ENCODE data around the gene SPRY4. TPM values are rescaled to one million over a fixed set of nuclear protein-coding genes. Genes with fewer than 3 reads are reported as not detected.

The SPRY4 gene
- total and polyA plus RNA-seq, 2 of the 13 experiments (the other 11 are each of a cell fraction or from before 2014, with no cell fraction given): 8.9 to 17.8 TPM

GRCh38 chr5:142320430-142320738 is 4.4 kb downstream of the SPRY4 start (continued):
- no peak for TF ChIP-seq CHCHD3 (CRISPR knock-in tag; IDR thresholded peaks at IDR 0.05)
- TF ChIP-seq LCORL (IDR thresholded peaks at IDR 0.05): no peak
- TF ChIP-seq LCORL (CRISPR knock-in tag; IDR thresholded peaks at IDR 0.05): 0 out of 2 replicates have a peak, but pooled peaks have one; percentile 46
- TF ChIP-seq ZNF704 (CRISPR knock-in tag; IDR thresholded peaks at IDR 0.05; ENCODE audit: borderline replicate concordance): no peak
- TF ChIP-seq ZNF383 (CRISPR knock-in tag; IDR thresholded peaks at IDR 0.05; ENCODE audit: borderline replicate concordance): no peak
- peak; percentile 53 for TF ChIP-seq NFYB (CRISPR knock-in tag; IDR thresholded peaks at IDR 0.05)
- TF ChIP-seq ZNF331 (CRISPR knock-in tag; IDR thresholded peaks at IDR 0.05): 0 out of 2 replicates have a peak, but pooled peaks have one; percentile 3

- peak overlapping the region; percentile 62 to 99 (median 98); a peak in 5 of 6 replicates for H3K4me3 ChIP-seq (replicated peaks in 1 of 3; ENCODE audit: insufficient read depth in 1 of 3, low read depth in 2 of 3, low read length in 3 of 3)
- no peak overlapping the region for H2AFZ ChIP-seq (ENCODE audit: low read length)
- H3K27ac ChIP-seq (ENCODE audit: extremely low read length, insufficient read depth, low read length): peak overlapping the region; percentile 54
- no peak for TF ChIP-seq SIN3B (IDR thresholded peaks at IDR 0.05; ENCODE audit: low read length)
- peak; percentile 87 for TF ChIP-seq ZNF652 (CRISPR knock-in tag; IDR thresholded peaks at IDR 0.05; ENCODE audit: borderline replicate concordance, low read depth)
- 0 out of 2 replicates have a peak, but pooled peaks have one; percentile 8 for TF ChIP-seq BRF2 (CRISPR knock-in tag; IDR thresholded peaks at IDR 0.05)
- 0 out of 2 replicates have a peak, but pooled peaks have one; percentile 5 for TF ChIP-seq ZNF331 (CRISPR knock-in tag; IDR thresholded peaks at IDR 0.05)
- no peak for TF ChIP-seq PTBP1 (IDR thresholded peaks at IDR 0.05; ENCODE audit: low read depth, low read length, poor library complexity, severe bottlenecking)
- TF ChIP-seq, protein P1, sequence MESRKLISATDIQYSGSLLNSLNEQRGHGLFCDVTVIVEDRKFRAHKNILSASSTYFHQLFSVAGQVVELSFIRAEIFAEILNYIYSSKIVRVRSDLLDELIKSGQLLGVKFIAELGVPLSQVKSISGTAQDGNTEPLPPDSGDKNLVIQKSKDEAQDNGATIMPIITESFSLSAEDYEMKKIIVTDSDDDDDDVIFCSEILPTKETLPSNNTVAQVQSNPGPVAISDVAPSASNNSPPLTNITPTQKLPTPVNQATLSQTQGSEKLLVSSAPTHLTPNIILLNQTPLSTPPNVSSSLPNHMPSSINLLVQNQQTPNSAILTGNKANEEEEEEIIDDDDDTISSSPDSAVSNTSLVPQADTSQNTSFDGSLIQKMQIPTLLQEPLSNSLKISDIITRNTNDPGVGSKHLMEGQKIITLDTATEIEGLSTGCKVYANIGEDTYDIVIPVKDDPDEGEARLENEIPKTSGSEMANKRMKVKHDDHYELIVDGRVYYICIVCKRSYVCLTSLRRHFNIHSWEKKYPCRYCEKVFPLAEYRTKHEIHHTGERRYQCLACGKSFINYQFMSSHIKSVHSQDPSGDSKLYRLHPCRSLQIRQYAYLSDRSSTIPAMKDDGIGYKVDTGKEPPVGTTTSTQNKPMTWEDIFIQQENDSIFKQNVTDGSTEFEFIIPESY (CRISPR knock-in tag; IDR thresholded peaks at IDR 0.05): peak; percentile 46; the same call in 1 of the 2 replicates
- TF ChIP-seq HNF4A (CRISPR knock-in tag; IDR thresholded peaks at IDR 0.05): 0 out of 2 replicates have a peak, but pooled peaks have one; percentile 14
- peak; percentile 32; the same call in 1 of the 2 replicates for TF ChIP-seq RBFOX2 (IDR thresholded peaks at IDR 0.05; ENCODE audit: low read depth, low read length)
- BruUV-seq (replicated peaks): no TSS peak
- peaks cover 89% of the 10 kb centered on the region for H4K20me1 ChIP-seq (ENCODE audit: insufficient read depth, low read length)
- H3K4me2 ChIP-seq (ENCODE audit: low read depth, low read length): peak overlapping the region; percentile 83
- peaks cover 75% of the 10 kb centered on the region for H3K4me1 ChIP-seq (ENCODE audit: insufficient read depth, low read length)
- ATAC-seq (peak; percentile 9), DNase-seq (ENCODE audit: low spot score) (no peak), FAIRE-seq (no peak)
- 47% methylated on average over 7 of the region's 7 CpGs for WGBS (ENCODE audit: low lambda C conversion rate)
- CTCF ChIA-PET (ENCODE audit: low intra/inter-chr PET ratio, low total read pairs): interaction anchor here (0.8 to 2.3 kb wide), 2 partner anchors 229 kb away, joined by 5 to 11 read pairs; no protein-coding TSS in a partner anchor
- in situ Hi-C loops (cut with HindIII; ENCODE audit: extremely low pct_ligation_motif_present, low pct_unique_long_range_greater_than_20kb) (loop anchor here (25.0 kb wide), 1 partner anchor 157 kb away; no protein-coding TSS in a partner anchor), intact Hi-C loops (cut with micrococcal nuclease; ENCODE audit: unreplicated experiment) (loop anchor here (1.0 to 5.0 kb wide), 2 partner anchors 68 to 152 kb away; no protein-coding TSS in a partner anchor)
- H3K9ac ChIP-seq (ENCODE audit: insufficient read depth, low read depth, low read length): peak overlapping the region; percentile 64
- POLR2A ChIA-PET: interaction anchor here (0.6 to 10.3 kb wide), 6 partner anchors 12 to 694 kb away, joined by 3 to 122 read pairs (median 4); no protein-coding TSS in a partner anchor
- peaks cover 16 to 39% of the 10 kb centered on the region in 2 experiments for H3K36me3 ChIP-seq (replicated peaks in 1 of 2; ENCODE audit: control insufficient read depth in 1 of 2, insufficient read depth in 2 of 2, low read length in 2 of 2)
- H3K27me3 ChIP-seq (ENCODE audit: control insufficient read depth in 1 of 2, insufficient read depth in 2 of 2, low read length in 2 of 2): no peaks in the 10 kb centered on the region; a peak in 1 of 5 replicates
- no peaks in the 10 kb centered on the region for H3K9me3 ChIP-seq (ENCODE audit: low read length)
- peaks cover 100% of the 10 kb centered on the region for H3K79me2 ChIP-seq (ENCODE audit: insufficient read depth, low read length)
These were observed 5.0 kb downstream of the SPRY4 start for GRCh38 chr5:142319560-142320429.

Data from HepG2 (cell line).